Loucy (cell line): ENCODE results near the gene RBMX2.
"Not testable (repeated sequence)": the region's sequence is repeated elsewhere in the genome, so short reads cannot be mapped to it uniquely, and the experiment has no call there.

Experiments
- H2AFZ ChIP-seq: fragments of 200-600 bp; sonication (generic); 2 replicates; pipeline ENCODE4 v1.6.0; 2016; ENCODE audit warnings: antibody characterized with exemption, mild to moderate bottlenecking, low read length, moderate library complexity
- H3F3A ChIP-seq: fragments of 200-600 bp; 2 replicates; pipeline ENCODE4 v1.6.0; 2016; ENCODE audit warnings: antibody characterized with exemption, low read depth, mild to moderate bottlenecking
- H3K27me3 ChIP-seq: fragments of 200-600 bp; sonication (generic); 2 replicates; pipeline ENCODE4 v1.6.1; 2014; ENCODE audit warnings: low read length, mild to moderate bottlenecking; ENCODE audit not compliant: insufficient read depth, poor library complexity, severe bottlenecking
- H3K36me3 ChIP-seq: fragments of 200-600 bp; sonication (generic); 2 replicates; pipeline ENCODE4 v1.6.1; 2016; ENCODE audit warnings: low read length; ENCODE audit not compliant: insufficient read depth
- H3K4me1 ChIP-seq: fragments of 200-600 bp; sonication (generic); 2 replicates; pipeline ENCODE4 v1.5.1; 2014; ENCODE audit warnings: low read length, mild to moderate bottlenecking; ENCODE audit not compliant: insufficient read depth, poor library complexity, severe bottlenecking
- H3K4me2 ChIP-seq: fragments of 200-600 bp; sonication (generic); 2 replicates; pipeline ENCODE4 v1.6.0; 2014; ENCODE audit warnings: antibody characterized with exemption, low read length, low read depth, mild to moderate bottlenecking; ENCODE audit not compliant: poor library complexity, severe bottlenecking
- H3K4me3 ChIP-seq: fragments of 200-600 bp; sonication (generic); 2 replicates; pipeline ENCODE4 v1.5.1; 2014; ENCODE audit warnings: low read length, mild to moderate bottlenecking, mixed read lengths; ENCODE audit not compliant: poor library complexity, severe bottlenecking
- H3K79me2 ChIP-seq: fragments of 200-600 bp; sonication (generic); 2 replicates; pipeline ENCODE4 v1.6.1; 2014; ENCODE audit warnings: low read length; ENCODE audit not compliant: insufficient read depth
- H3K9ac ChIP-seq: fragments of 200-600 bp; sonication (generic); 2 replicates; pipeline ENCODE4 v1.6.0; 2014; ENCODE audit warnings: mild to moderate bottlenecking, low read depth, low read length, moderate library complexity; ENCODE audit not compliant: poor library complexity, severe bottlenecking
- H3K9me2 ChIP-seq: fragments of 200-600 bp; sonication (generic); replicated peaks from 2 replicates; pipeline ENCODE4 v1.6.1; 2016; ENCODE audit warnings: low read depth, low read length, mixed read lengths
- H3K9me3 ChIP-seq: fragments of 200-600 bp; sonication (generic); 2 replicates; pipeline ENCODE4 v1.6.1; 2014; ENCODE audit warnings: mild to moderate bottlenecking, antibody characterized with exemption, low read length, low read depth; ENCODE audit not compliant: insufficient read depth
- H4K20me1 ChIP-seq: fragments of 200-600 bp; sonication (generic); 2 replicates; pipeline ENCODE4 v1.6.0; 2014; ENCODE audit warnings: antibody characterized with exemption, low read length, mild to moderate bottlenecking; ENCODE audit not compliant: insufficient read depth, poor library complexity, severe bottlenecking
- EZH2phosphoT487 ChIP-seq: fragments of 200-600 bp; IDR thresholded peaks from 2 replicates; pipeline ENCODE4 v1.6.1; 2018; ENCODE audit warnings: antibody characterized with exemption, mild to moderate bottlenecking, moderate library complexity, borderline replicate concordance
- TF ChIP-seq, protein P1 (sequence below): fragments of 200-600 bp; sonication (generic); conservative IDR thresholded peaks from 2 replicates; pipeline ENCODE4 v1.5.1; 2014; ENCODE audit warnings: mild to moderate bottlenecking, antibody characterized with exemption, low read length

The RBMX2 gene

DNA sequence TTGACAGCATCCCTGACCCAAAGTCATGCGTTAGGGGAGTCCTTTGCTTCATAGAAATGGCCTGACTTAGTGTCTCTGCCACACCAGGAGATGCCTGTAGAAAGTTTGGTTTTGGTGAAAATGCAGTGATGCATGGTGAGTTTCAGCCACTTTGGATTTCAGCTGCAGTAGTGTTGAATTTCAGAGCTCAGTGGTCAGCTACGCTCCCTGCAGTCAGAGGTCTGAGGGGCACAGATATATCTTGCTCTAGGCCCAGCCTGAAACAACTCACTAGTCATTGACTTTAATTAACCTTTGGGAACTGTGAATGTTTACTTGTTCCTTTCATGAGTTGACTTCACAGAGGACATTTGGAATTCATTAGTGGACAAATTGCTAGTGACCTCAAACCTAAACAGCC is 17.5 kb downstream of the RBMX2 start:
- H3F3A ChIP-seq, result no peaks in the 10 kb centered on the region
- H3K27me3 ChIP-seq, result no peaks in the 10 kb centered on the region
- no peak overlapping the region for H3K4me3 ChIP-seq

DNA sequence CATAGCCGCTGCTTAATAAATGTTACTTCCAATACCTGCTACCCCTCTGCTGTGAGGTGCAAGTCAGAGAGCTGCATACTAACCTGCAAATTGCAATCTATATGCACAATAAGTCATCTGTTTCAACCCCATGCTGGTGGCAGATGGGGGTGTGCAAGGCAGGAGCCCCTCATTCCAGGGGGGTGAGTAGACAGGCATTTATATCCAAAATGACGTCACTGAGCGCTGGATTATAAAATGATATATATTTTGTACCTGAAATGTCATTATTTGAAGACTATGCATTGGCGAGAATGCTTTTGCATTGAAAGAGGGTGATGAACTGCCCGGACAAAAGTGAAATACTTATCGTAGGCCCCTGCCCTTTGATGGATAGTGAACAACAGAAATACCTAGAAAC is 24.7 kb downstream of the RBMX2 start:
- no peak overlapping the region for H3K9ac ChIP-seq
- TF ChIP-seq, protein P1, sequence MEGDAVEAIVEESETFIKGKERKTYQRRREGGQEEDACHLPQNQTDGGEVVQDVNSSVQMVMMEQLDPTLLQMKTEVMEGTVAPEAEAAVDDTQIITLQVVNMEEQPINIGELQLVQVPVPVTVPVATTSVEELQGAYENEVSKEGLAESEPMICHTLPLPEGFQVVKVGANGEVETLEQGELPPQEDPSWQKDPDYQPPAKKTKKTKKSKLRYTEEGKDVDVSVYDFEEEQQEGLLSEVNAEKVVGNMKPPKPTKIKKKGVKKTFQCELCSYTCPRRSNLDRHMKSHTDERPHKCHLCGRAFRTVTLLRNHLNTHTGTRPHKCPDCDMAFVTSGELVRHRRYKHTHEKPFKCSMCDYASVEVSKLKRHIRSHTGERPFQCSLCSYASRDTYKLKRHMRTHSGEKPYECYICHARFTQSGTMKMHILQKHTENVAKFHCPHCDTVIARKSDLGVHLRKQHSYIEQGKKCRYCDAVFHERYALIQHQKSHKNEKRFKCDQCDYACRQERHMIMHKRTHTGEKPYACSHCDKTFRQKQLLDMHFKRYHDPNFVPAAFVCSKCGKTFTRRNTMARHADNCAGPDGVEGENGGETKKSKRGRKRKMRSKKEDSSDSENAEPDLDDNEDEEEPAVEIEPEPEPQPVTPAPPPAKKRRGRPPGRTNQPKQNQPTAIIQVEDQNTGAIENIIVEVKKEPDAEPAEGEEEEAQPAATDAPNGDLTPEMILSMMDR, result no peak
- no peak for TF ChIP-seq EZH2phosphoT487
- H3F3A ChIP-seq, result no peaks in the 10 kb centered on the region
- no peaks in the 10 kb centered on the region for H3K9me2 ChIP-seq
- no peaks in the 10 kb centered on the region for H4K20me1 ChIP-seq
- no peak overlapping the region for H3K4me2 ChIP-seq
- no peaks in the 10 kb centered on the region for H3K79me2 ChIP-seq
- H3K4me3 ChIP-seq, result no peak overlapping the region
- H3K9me3 ChIP-seq, result no peaks in the 10 kb centered on the region
- H3K36me3 ChIP-seq, result no peaks in the 10 kb centered on the region
- no peaks in the 10 kb centered on the region for H3K27me3 ChIP-seq
- no peaks in the 10 kb centered on the region for H3K4me1 ChIP-seq
- no peak overlapping the region for H2AFZ ChIP-seq

More for the DNA sequence above, 17.5 kb downstream of the RBMX2 start:
- Histone ChIP-seq H3K9me2 (no peaks in the 10 kb centered on the region), H2AFZ (no peak overlapping the region), H4K20me1 (no peaks in the 10 kb centered on the region), H3K9me3 (no peaks in the 10 kb centered on the region), H3K79me2 (no peaks in the 10 kb centered on the region), H3K36me3 (no peaks in the 10 kb centered on the region; the same call in 1 of the 2 replicates), H3K9ac (no peak overlapping the region), H3K4me2 (no peak overlapping the region), H3K4me1 (no peaks in the 10 kb centered on the region)
- TF ChIP-seq EZH2phosphoT487, result no peak
- TF ChIP-seq, protein P1, result no peak

DNA sequence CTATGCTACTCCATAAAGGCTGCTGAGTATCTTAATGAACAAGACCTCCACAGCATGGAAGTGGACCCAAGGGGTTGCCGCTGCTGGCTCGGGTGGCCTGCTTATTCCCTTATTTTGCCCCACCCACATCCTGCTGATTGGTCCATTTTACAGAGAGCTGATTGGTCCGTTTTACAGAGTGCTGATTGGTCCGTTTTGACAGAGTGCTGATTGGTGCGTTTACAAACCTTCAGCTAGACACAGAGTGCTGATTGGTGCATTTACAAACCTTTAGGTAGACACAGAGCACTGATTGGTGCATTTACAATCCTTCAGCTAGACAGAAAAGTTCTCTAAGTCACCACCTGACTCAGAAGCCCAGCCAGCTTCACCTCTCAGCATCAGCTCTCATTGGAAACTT is 27.4 kb downstream of the RBMX2 start:
- not testable (repeated sequence) for H3K79me2 ChIP-seq, H3K9me3 ChIP-seq, H2AFZ ChIP-seq, H4K20me1 ChIP-seq, H3K4me3 ChIP-seq, H3K9ac ChIP-seq, H3F3A ChIP-seq, H3K36me3 ChIP-seq, H3K4me1 ChIP-seq, H3K9me2 ChIP-seq, H3K4me2 ChIP-seq, H3K27me3 ChIP-seq

DNA sequence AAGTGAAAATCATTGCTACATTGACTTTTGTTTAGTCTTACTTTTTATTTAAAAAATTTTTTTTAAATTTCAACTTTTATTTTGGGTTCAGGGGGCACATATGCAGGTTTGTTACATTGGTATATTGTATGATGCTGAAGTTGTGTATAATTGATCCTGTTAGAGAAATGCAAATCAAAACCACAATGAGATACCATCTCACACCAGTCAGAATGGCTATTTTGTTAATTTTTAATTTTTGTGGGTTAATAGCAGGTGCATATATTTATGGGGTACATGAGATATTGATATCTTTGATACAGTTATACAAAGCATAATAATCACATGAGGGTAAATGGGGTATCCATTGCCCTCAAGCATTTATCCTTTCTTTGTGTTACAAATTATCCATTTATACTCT is 34.1 kb downstream of the RBMX2 start:
- Histone ChIP-seq H3K36me3 (no peaks in the 10 kb centered on the region), H4K20me1 (no peaks in the 10 kb centered on the region), H3K4me2 (no peak overlapping the region), H2AFZ (no peak overlapping the region), H3K9me2 (no peaks in the 10 kb centered on the region), H3K4me1 (no peaks in the 10 kb centered on the region), H3K9me3 (no peaks in the 10 kb centered on the region), H3K4me3 (no peak overlapping the region), H3K79me2 (no peaks in the 10 kb centered on the region), H3K9ac (no peak overlapping the region), H3F3A (no peaks in the 10 kb centered on the region), H3K27me3 (no peaks in the 10 kb centered on the region)
- TF ChIP-seq, protein P1, result no peak
- no peak for TF ChIP-seq EZH2phosphoT487

DNA sequence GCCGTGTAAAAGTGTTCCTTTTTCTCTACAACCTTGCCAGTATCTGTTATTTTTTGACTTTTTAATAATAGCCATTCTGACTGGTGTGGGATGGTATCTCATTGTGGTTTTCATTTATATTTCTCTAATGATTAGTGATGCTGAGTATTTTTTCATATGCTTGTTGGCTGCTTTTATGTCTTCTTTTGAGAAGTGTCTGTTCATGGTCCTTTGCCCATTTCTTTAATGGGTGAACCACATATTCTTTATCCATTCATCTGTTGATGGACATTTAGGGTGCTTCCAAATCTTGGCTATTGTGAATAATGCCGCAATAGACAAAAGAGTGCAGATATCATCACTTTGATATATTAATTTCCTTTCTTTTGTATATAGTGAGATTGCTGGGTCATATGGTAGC is 36.2 kb downstream of the RBMX2 start:
- H3K4me3 ChIP-seq, H2AFZ ChIP-seq, H3F3A ChIP-seq, H3K4me1 ChIP-seq, H3K9me2 ChIP-seq, H3K79me2 ChIP-seq, H3K27me3 ChIP-seq, H3K4me2 ChIP-seq, H3K9me3 ChIP-seq, H3K36me3 ChIP-seq, H3K9ac ChIP-seq, H4K20me1 ChIP-seq: not testable (repeated sequence)
